Measurements from ENCODE around the gene DHX9.

DNA sequence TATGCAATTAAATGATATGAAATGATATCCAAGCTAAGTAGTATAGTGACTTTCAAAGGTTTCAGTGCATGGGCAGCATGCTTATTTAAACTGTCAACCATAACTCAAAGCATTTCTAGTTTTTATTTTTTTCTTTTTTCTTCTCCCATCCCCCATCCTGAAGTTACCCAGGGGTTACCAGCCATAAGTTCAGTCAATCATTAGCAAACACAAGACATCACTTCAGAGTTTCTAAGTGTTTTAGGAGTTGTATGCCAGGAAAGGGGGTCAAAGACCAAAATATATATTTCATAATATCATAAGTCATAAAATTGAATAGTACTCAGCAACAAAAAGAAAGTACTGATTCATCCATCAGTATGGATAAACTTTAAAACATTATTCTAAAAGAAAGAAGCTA is 28.7 kb downstream of the DHX9 start:
- TF ChIP-seq, protein P1, sequence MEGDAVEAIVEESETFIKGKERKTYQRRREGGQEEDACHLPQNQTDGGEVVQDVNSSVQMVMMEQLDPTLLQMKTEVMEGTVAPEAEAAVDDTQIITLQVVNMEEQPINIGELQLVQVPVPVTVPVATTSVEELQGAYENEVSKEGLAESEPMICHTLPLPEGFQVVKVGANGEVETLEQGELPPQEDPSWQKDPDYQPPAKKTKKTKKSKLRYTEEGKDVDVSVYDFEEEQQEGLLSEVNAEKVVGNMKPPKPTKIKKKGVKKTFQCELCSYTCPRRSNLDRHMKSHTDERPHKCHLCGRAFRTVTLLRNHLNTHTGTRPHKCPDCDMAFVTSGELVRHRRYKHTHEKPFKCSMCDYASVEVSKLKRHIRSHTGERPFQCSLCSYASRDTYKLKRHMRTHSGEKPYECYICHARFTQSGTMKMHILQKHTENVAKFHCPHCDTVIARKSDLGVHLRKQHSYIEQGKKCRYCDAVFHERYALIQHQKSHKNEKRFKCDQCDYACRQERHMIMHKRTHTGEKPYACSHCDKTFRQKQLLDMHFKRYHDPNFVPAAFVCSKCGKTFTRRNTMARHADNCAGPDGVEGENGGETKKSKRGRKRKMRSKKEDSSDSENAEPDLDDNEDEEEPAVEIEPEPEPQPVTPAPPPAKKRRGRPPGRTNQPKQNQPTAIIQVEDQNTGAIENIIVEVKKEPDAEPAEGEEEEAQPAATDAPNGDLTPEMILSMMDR (IDR thresholded peaks at IDR 0.05) = no peak
- no peak for TF ChIP-seq POLR2A (IDR thresholded peaks at IDR 0.05)

Measured in thyroid gland (tissue), 4 donors.